HG03139 (cell line): Measurements from ENCODE around the gene FIS1.
"Not testable (repeated sequence)": the region's sequence is repeated elsewhere in the genome, so short reads cannot be mapped to it uniquely, and the experiment has no call there.

Source experiments
- ATAC-seq: cut with Tn5 transposase; IDR thresholded peaks from one replicate; pipeline ENCODE4 v1.9.1; 2021; ENCODE audit not compliant: unreplicated experiment

The FIS1 gene

GRCh38 chr7:101244375-101245146 is at the start of gene FIS1:
TSS of gene FIS1 (minus strand) at chr7:101245081. CDS start at chr7:101245004, 77 bp downstream.
- ATAC-seq, result peak; percentile 84

DNA sequence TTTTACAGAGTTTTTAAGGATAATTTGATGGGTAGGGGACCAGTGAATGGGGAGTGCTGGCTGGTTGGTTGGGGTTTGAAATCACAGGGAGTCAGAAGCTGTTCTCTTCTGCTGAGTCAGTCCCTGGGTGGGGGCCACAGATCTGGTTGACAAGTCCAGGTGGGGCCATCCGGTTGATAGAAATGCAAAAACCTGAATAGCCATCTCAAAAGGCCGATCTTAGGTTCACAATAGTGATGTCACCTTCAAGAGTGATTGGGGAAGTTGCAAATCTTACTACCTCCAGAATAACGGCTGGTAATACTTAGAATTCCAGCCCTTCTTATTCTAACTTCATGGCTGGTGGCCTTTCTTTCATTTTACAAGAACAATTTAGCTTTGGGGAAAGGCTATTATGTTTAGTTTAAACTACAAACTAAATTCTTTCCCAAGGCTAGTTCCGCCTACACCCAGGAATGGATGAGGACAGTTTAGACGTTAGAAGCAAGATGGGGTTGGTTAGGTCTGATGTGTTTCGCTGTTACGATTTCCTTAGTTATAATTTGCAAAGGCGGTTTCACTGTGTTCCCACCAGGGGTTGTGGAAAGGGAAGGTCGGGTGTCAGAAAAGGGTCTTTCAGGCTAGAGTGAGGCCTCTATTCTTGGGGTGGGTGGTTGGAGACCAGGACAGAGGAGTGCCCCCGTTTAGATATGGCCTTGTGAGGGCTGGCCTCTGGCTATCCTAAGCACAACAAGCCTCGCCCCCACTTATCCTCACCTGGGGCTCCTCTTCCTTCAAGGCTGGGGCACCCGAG is 49.4 kb upstream of the FIS1 start:
- ATAC-seq, result no peak

DNA sequence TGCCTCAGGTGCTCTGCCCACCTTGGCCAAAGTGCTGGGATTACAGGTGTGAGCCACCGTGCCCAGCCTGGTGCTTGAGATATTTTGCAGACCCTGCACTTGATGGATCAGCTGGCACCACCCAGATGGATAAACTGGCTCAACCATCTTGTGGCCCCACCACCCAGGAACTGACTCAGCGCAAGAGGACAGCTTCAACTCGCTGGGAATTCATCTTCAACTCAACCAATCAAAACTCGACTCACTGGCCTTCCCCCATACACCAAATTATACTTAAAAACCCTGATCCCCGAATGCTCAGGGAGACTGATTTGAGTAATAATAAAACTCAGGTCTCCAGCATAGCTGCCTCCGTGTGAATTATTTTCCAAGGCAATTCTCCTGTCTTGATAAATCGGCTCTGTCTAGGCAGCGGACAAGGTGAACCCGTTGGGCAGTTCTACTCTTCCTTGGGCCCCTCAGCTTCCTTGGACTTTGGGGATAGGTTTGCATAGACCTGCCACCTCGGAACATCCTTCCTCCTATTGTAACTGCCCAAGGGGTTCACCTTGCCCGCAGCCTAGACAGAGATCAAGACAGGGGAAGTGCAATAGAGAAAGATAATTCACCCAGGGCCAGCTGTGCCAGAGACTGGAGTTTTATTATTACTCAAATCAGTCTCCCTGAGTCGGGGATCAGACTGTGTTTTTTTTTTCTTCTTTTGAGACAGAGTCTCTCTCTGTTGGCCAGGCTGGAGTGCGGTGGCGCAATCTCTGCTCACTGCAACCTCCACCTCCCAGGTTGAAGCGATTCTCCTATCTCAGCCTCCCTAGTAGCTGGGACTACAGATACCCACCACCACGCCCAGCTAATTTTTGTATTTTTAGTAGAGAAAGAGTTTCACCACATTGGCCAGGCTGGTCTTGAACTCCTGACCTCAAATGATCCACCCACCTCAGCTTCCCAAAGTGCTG is 48.5 kb upstream of the FIS1 start:
- ATAC-seq, result not testable (repeated sequence)

- ATAC-seq, result not testable (repeated sequence)
Measured at GRCh38 chr7:101292566-101292965, 47.7 kb upstream of the FIS1 start.

- ATAC-seq, result not testable (repeated sequence)
Measured at GRCh38 chr7:101290186-101291037, 45.5 kb upstream of the FIS1 start.

DNA sequence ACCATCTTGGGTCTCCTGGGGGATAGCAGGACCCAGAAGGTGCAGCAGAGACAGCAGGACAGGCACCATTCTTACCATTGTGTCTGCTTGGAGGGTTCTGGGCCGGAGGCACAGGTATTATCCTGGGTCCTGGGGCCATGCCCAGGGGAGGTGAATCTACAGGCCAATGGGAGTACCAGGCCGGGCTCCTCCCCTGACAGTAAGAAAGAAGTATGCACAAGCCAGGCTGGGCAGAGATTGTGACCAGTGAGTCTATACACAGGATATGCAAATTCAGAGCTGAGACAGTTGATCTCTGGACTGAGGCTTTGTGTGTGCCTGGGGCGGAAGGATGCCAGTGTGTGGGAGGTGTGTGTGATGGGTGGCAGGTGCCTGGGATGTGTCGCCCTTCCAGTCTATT is 44.8 kb upstream of the FIS1 start:
- not testable (repeated sequence) for ATAC-seq

DNA sequence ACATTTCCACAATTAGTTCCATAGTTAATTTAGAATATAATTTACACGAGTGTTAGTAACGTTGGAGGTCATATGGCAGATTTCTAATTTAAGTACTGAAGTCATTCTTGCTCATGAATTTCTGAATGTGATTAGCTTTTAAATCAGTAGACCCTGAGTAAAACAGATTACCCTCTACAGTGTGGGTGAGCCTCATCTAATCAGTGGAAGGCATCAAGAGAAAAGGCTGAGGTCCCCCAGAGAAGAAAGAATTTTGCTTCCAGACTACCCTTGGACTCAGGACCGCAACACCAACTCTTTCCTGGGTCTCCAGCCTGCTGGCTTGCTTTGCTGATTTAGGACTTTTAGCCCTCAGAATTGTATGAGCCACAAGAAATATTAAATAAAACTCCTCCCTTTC is 43.6 kb upstream of the FIS1 start:
- no peak for ATAC-seq

DNA sequence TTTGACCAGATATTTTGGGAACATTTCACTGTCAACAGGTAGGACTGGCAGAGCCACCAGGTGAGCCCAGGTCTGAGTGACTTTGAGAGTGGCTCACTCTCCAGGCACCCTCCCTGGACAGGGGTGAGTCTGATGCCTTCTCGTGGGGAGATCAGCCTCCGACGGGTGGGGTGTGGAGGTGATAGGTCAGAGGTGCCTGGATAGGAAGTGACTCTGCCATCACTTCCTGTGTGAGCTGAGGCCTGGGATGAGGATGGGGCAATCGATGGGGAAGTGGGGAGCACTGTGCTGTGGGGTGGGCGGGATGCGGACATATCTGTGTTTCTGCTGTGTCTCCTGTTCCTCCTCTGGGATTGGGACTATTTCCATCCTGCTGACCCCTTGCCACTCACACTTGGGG is 42.2 kb upstream of the FIS1 start:
- ATAC-seq, result no peak

DNA sequence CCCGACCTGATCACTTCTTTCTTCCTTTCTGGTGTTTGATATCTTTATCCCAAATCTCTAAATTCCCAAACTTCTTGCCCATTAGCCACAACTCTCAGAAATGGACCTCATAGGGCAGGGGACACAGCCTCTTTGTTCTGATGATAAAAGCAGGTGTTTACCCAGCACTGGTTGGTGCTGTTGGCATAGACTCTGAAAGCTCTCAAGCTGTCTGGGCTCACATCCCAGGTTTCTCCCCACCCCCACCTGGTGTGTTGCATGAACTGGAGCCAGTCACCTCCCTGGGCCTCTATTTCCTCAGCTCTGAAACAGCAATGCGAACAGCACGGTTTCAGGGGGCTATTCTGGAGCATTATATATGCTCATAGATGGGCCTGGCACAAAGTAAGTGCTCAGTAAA is 41.0 kb upstream of the FIS1 start:
- ATAC-seq, result not testable (repeated sequence)

DNA sequence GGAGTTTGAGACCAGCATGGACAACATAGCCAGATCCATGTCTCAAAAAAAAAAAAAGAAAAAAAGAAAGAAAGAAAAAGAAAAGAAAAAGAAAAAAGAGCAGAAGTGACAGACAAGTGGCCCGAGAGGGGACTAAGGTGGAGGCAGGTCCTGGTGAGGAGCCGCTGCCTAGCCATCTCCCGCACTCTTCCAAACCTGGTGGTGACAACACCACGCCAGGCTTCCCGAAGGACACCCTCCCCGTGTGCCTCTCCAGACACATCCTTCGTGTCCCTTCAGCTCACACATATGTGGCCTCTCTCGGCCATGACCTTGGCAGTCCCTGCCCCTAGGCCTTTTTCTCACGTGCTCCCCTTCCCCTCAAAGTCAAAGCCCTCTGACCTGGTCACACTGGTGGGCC is 40.3 kb upstream of the FIS1 start:
- ATAC-seq, result no peak

DNA sequence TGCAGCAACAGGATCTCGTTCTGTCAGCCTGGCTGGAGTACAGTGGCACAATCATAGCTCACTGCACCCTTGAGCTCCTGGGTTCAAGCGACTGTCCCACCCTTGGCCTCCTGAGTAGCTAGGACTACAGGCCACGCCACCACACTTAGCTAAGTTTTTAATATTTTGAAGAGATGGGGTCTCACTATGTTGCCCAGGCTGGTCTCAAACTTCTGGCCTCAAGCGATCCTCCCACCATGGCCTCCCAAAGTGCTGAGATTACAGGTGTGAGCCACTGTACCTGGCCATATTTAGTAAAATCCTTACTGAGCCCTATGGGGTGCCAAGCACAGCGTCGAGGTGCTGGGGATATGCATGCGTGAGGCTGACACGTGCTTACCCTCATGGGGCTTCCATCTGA is 36.0 kb upstream of the FIS1 start:
- not testable (repeated sequence) for ATAC-seq

- no peak for ATAC-seq
Measured at GRCh38 chr7:101278461-101279292, 33.8 kb upstream of the FIS1 start.

DNA sequence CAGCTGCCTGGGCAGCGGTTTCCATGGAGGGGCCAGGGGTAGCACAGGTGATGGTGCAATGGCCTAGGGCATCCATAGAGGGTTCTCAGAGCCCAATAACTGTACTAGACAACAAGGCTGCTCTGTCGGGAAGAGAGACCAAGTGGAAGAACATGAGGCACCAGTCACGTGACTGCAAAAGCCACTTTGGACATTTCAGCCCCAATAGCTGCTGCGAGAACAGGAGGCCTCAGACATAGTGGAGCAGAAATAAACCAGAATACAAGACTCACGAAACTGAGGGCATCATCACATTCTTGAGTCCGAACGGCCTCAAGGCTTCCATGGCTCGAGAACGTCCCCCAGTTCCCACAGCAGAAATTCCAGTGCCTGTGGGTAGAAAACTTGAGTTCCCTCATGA is 32.3 kb upstream of the FIS1 start:
- no peak for ATAC-seq

GRCh38 chr7:101273206-101273605 is 28.3 kb upstream of the FIS1 start:
- no peak for ATAC-seq

DNA sequence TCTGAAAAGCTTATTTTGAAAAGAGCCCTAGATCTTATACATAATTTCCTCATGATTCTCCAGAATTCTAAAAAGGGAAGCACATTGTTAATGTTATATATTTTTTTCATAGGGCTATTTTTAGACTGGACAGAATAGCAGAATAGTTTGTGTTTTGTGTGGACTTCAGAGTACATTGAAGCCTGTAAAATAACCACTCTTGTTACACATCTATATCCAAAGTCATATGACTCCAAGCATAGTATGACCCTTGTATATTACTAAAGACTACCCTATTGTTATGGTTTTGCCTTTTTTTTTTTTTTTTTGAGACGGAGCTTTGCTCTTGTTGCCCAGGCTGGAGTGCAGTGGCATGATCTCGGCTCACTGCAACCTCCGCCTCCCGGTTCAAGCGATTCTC is 26.1 kb upstream of the FIS1 start:
- ATAC-seq, result no peak

- ATAC-seq, result no peak
Measured at GRCh38 chr7:101269664-101270063, 24.8 kb upstream of the FIS1 start.

DNA sequence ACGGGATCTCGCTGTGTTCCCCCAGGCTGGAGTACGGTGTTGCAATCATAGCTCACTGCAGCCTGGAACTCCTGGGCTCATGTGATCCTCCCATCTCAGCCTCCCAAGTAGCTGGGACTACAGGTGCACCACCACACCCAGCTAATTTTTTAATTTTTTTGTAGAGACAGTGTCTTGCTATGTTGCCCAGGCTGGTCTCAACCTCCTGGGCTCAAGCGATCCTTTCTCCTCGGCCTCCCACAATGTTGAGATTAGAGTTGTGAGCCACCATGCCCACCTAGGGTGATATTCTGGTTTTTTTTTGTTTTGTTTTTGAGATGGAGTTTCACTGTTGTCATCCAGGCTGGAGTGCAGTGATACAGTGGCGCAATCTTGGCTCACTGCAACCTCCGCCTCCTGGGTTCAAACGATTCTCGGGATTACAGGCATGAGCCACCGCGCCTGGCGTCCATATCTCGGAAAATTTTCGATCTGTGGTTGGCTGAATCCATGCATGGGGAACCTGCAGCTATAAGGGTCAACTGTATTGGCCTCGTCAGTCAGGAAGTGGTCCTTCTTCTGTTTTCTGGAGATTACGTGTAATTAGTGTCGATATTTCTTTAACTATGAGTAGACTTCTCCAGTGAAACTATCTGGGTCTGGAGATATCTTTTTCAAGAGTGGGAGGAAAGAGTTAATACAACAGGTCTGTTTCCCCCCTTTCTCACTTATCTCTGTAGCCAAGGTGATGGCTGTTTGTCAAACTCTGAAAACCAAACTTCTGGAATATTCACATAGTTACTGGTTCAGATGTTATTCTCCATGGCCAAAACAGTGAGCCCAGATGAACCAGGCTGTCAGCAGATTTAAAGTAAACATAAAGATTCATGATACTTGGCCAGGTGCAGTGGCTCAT is 21.0 kb upstream of the FIS1 start:
- no peak for ATAC-seq

GRCh38 chr7:101264102-101264706 is 19.3 kb upstream of the FIS1 start:
- ATAC-seq, result not testable (repeated sequence)
